Sigmoid colon (tissue), 4 donors: Measurements from ENCODE around the gene EPB41L4B.

Experiments
- POLR2A ChIP-seq, 2 donors: fragments of 450-650 bp; IDR thresholded peaks; one replicate each; pipeline ENCODE4 v1.6.1; 2016; ENCODE audit warnings: antibody characterized with exemption in 2 of 2, mild to moderate bottlenecking in 2 of 2, moderate library complexity in 2 of 2
- POLR2AphosphoS5 ChIP-seq, 4 donors: sonication (generic); formaldehyde crosslinking; IDR thresholded peaks; one replicate each; pipeline ENCODE4 v1.6.1; 2017; ENCODE audit warnings: antibody characterized with exemption in 4 of 4
- TF ChIP-seq, protein P1 (sequence below), 4 experiments: fragments of 450-650 bp in 3 of 4; fragments of 200-600 bp in 1 of 4; IDR thresholded peaks; one replicate each; pipeline ENCODE4 v1.5.1; 2016 to 2019; ENCODE audit warnings: antibody characterized with exemption in 4 of 4, mild to moderate bottlenecking in 3 of 4, moderate library complexity in 2 of 4

- TF ChIP-seq POLR2AphosphoS5 (IDR thresholded peaks at IDR 0.05) (no peak), POLR2A (IDR thresholded peaks at IDR 0.05) (no peak)
- TF ChIP-seq, protein P1, sequence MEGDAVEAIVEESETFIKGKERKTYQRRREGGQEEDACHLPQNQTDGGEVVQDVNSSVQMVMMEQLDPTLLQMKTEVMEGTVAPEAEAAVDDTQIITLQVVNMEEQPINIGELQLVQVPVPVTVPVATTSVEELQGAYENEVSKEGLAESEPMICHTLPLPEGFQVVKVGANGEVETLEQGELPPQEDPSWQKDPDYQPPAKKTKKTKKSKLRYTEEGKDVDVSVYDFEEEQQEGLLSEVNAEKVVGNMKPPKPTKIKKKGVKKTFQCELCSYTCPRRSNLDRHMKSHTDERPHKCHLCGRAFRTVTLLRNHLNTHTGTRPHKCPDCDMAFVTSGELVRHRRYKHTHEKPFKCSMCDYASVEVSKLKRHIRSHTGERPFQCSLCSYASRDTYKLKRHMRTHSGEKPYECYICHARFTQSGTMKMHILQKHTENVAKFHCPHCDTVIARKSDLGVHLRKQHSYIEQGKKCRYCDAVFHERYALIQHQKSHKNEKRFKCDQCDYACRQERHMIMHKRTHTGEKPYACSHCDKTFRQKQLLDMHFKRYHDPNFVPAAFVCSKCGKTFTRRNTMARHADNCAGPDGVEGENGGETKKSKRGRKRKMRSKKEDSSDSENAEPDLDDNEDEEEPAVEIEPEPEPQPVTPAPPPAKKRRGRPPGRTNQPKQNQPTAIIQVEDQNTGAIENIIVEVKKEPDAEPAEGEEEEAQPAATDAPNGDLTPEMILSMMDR (IDR thresholded peaks at IDR 0.05), result no peak
Observed at GRCh38 chr9:109161471-109161870, 159.4 kb downstream of the EPB41L4B start.
